Fibroblast of skin of left quadriceps (primary cell): Measurements from ENCODE around the gene TMEM80.
"Not testable (repeated sequence)": the region's sequence is repeated elsewhere in the genome, so short reads cannot be mapped to it uniquely, and the experiment has no call there.

Source experiments
- DNase-seq, 2 experiments: peaks; one replicate each; pipeline ENCODE4 v3.0.0-alpha.2; 2013; ENCODE audit warnings: low read depth in 2 of 2

TMEM80 gene

GRCh38 chr11:679271-680207, 16.1 kb upstream of the TMEM80 start:
- no peak for DNase-seq

GRCh38 chr11:680476-680875, 15.1 kb upstream of the TMEM80 start:
- DNase-seq = no peak

GRCh38 chr11:680970-681369, 14.6 kb upstream of the TMEM80 start:
- no peak for DNase-seq

GRCh38 chr11:686451-687243, 9.0 kb upstream of the TMEM80 start:
- DNase-seq = no peak

GRCh38 chr11:687751-688150, 7.9 kb upstream of the TMEM80 start:
- no peak for DNase-seq

GRCh38 chr11:688681-689080, 6.9 kb upstream of the TMEM80 start:
- no peak for DNase-seq

GRCh38 chr11:689625-690024, 6.0 kb upstream of the TMEM80 start:
- no peak for DNase-seq

- not testable (repeated sequence) for DNase-seq
Observed at GRCh38 chr11:690244-690643, 5.4 kb upstream of the TMEM80 start.

GRCh38 chr11:690738-691633, 4.6 kb upstream of the TMEM80 start:
- no peak for DNase-seq

- no peak for DNase-seq
Observed at GRCh38 chr11:691710-692590, 3.7 kb upstream of the TMEM80 start.

GRCh38 chr11:692824-693414, 2.7 kb upstream of the TMEM80 start:
- DNase-seq = no peak

GRCh38 chr11:693415-693831, 2.2 kb upstream of the TMEM80 start:
- DNase-seq = no peak

GRCh38 chr11:693887-694562, 1.6 kb upstream of the TMEM80 start:
- DNase-seq = no peak

GRCh38 chr11:694563-695287, 891 bp upstream of the TMEM80 start, which contains the start of gene DEAF1:
TSS of gene DEAF1 (minus strand) at chr11:695222. CDS start at chr11:695047, 175 bp downstream.
- DNase-seq = peak; percentile 92 to 94

GRCh38 chr11:695288-695537, 403 bp upstream of the TMEM80 start:
- DNase-seq = no peak

- peak in 1 of 2 experiments; percentile 34 for DNase-seq
Observed at GRCh38 chr11:696955-697491, 1.4 kb downstream of the TMEM80 start.

- no peak for DNase-seq
Observed at GRCh38 chr11:697811-698311, 2.2 kb downstream of the TMEM80 start.

GRCh38 chr11:698493-699115, 3.0 kb downstream of the TMEM80 start:
- no peak for DNase-seq
